GM12864 (cell line): ENCODE measurements around the gene INTS11.

Source experiments
- DNase-seq: peaks from one replicate; pipeline ENCODE4 v3.0.0-alpha.2; 2011; ENCODE audit warnings: low read depth
- H3K4me3 ChIP-seq: 2 replicates; pipeline ENCODE4 v1.5.1; 2011; ENCODE audit warnings: mild to moderate bottlenecking, low read depth, low read length, control low read depth
- TF ChIP-seq, protein P1 (sequence below): IDR thresholded peaks from 2 replicates; pipeline ENCODE4 v1.5.1; 2011; ENCODE audit warnings: low read depth, mild to moderate bottlenecking, moderate library complexity, low read length, control low read depth, inconsistent platforms; ENCODE audit errors: missing control alignments

The INTS11 gene

DNA sequence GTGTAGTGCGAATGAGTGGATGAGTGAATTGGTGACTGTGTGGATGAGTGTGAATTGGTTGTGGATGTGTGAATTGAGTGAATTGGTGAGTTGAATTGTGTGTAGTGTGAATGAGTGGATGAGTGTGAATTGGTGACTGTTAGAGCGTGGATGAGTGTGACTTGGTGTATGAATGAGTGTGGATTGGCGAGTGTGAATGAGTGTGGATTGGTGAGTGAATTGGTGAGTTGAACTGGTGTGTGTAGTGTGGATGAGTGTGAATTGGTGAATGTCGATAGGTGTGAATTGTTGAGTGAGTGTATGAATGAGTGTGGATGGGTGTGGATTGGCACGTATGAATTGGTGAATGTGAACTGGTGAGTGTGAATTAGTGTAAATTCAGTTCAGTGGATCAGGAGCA is 42.9 kb upstream of the INTS11 start:
- DNase-seq, result no peak
- no peak overlapping the region for H3K4me3 ChIP-seq
- TF ChIP-seq, protein P1, sequence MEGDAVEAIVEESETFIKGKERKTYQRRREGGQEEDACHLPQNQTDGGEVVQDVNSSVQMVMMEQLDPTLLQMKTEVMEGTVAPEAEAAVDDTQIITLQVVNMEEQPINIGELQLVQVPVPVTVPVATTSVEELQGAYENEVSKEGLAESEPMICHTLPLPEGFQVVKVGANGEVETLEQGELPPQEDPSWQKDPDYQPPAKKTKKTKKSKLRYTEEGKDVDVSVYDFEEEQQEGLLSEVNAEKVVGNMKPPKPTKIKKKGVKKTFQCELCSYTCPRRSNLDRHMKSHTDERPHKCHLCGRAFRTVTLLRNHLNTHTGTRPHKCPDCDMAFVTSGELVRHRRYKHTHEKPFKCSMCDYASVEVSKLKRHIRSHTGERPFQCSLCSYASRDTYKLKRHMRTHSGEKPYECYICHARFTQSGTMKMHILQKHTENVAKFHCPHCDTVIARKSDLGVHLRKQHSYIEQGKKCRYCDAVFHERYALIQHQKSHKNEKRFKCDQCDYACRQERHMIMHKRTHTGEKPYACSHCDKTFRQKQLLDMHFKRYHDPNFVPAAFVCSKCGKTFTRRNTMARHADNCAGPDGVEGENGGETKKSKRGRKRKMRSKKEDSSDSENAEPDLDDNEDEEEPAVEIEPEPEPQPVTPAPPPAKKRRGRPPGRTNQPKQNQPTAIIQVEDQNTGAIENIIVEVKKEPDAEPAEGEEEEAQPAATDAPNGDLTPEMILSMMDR, result no peak

DNA sequence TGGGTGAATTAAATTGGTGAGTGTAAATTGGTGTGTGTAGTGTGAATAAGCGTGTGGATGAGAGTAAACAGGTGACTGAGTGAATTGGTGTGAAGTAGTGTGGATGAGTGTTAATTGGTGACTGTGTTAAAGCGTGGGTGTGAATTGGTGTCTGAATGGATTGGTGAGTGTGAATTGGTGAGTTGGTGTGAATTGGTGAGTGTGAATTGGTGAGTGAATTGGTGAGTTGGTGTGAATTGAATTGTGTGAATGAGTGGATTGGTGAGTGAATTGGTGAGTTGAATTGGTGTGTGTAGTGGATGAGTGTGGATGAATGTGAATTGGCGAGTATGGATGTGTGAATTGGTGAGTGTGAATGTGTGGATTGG is 42.2 kb upstream of the INTS11 start:
- DNase-seq, result no peak
- no peak overlapping the region for H3K4me3 ChIP-seq
- TF ChIP-seq, protein P1, result no peak

DNA sequence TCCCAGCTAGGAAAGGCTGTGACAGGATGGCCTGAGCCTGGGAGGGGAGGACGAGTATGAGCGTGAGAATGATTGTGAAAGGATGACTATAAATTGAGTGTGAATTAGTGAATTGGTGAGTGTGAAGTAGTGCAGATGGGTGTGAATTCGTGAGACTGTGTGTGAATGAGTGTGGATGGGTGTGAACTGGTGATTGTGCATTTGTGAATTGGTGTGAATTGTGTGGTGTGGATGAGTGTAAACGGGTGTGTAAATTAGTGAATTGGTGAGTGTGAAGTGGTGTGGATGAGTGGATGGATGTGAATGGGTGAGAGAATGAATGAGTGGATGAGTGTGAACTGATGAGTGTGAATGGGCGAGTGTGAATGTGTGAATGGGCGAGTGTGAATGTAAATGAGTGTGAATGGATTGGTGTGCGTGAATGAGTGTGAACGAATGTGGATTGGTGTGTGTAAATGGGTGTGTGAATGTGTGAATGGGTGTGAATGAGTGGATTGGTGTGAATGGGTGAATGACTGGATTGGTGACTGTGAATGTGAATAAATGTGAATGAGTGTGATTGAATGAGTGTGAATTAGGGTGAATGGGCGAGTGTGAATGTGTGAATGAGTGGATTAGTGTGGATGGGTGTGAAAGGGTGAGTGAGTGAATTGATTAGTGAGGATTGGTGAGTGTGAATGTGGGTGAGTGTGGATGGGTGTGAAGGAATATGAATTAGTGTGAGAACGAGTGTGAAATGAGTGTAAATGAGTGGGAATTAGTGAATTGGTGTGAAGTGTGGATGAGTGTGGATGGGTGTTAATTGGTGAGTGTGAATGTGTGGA is 41.6 kb upstream of the INTS11 start:
- no peak overlapping the region for H3K4me3 ChIP-seq
- TF ChIP-seq, protein P1, result no peak
- DNase-seq, result no peak

DNA sequence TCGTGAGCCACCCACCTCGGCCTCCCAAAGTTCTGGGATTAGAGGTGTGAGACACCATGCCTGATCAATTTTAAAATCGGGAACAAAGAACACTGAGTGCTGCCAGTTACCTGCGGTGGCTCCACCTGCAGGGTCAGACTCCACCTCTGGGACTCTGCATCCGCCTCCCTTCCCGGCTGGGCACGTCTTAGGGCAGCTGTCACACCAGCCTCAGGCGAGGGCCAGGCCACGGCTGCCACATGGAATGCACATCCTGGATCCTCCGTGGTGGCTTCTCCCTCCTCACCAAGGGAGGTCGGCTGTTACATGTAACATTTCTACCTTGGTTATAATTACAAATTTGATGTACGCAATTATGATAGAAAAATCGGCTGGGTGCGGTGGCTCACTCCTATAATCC is 39.8 kb upstream of the INTS11 start:
- DNase-seq, result no peak
- H3K4me3 ChIP-seq, result no peak overlapping the region
- TF ChIP-seq, protein P1, result no peak

DNA sequence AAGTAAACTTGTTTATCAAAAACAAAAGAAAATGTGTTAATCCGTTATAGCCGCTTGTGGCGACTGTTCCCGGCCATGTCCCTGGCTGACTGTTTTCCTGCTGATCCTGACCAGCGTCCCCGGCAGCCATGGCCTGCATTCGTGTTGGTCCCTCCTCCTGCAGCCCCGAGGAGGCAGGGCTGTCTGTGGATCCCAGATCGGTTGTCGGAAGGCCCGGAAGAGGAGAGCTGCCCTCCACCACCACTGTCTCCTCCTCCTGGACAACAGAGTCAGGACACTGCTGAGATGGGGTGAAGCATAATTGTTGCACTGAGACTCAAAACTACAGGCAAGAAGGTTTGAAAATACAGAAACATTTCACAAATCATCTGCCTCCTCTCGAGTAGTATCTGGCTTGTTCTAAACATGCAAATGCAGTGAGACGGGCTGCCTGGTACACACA is 37.5 kb upstream of the INTS11 start:
- TF ChIP-seq, protein P1, result no peak
- DNase-seq, result no peak
- H3K4me3 ChIP-seq, result no peak overlapping the region

DNA sequence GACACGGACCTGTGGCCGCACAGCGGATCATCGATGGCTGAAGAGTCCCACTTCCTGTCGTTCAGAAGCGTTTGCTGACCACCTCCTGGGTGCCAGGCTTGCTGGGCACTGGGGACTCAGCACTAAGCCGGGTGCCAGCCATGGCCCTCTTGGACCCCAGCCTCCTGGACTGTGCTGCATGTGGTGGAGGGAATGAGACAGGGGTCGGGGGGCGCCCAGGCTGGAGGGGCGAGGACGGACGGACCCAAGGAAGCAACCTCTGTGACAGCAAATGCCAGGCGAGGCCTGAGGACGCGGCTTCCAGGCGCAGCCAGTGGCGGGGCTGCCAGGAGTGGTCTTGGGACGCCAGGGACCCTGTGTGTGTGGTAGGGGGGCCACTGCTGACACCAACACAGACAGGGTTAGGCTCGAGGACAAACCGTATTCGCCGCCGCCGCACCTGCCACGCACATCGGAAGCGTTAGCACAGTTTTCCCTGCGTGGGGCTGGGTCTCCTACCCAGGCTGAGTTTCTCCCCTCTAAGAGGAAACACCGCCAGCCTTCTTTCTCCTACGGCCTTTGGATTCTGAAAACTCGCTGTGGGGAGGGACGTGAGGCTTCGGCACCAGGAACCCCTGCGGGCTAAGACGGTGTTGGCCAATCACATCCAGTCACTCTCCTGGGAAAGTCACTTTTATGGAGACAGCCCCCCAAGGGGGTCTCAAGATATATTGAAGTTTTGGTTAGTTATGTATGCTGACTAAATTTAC is 36.9 kb upstream of the INTS11 start:
- no peak for DNase-seq
- no peak overlapping the region for H3K4me3 ChIP-seq
- TF ChIP-seq, protein P1, result no peak
